RCC 7860 (cell line): ENCODE data around the gene SH3GL1.

Source experiments
- DNase-seq: peaks from one replicate; pipeline ENCODE4 v3.0.0-alpha.2; 2015; ENCODE audit warnings: low spot score
- FAIRE-seq: peaks from 2 replicates; lab custom pipeline; 2012; peaks lifted over from hg19 to GRCh38; lab: Jason Lieb, UNC

The SH3GL1 gene

GRCh38 chr19:4323692-4324091 lies 76.7 kb downstream of the SH3GL1 start:
- FAIRE-seq (no peak), DNase-seq (no peak)

GRCh38 chr19:4322942-4323665 lies 77.2 kb downstream of the SH3GL1 start:
- DNase-seq, result no peak
- FAIRE-seq, result no peak

GRCh38 chr19:4320419-4320818 lies 79.9 kb downstream of the SH3GL1 start:
- DNase-seq, result no peak
- FAIRE-seq, result no peak

- no peak for DNase-seq
- FAIRE-seq, result no peak
Observed at GRCh38 chr19:4319067-4319718, 81.2 kb downstream of the SH3GL1 start.

GRCh38 chr19:4318460-4318859 lies 81.9 kb downstream of the SH3GL1 start:
- FAIRE-seq, result no peak
- no peak for DNase-seq

- FAIRE-seq, result no peak
- no peak for DNase-seq
Observed at GRCh38 chr19:4316956-4317355, 83.4 kb downstream of the SH3GL1 start.

GRCh38 chr19:4313847-4314490 lies 86.4 kb downstream of the SH3GL1 start:
- no peak for FAIRE-seq
- no peak for DNase-seq
